Measurements from ENCODE around the gene LARP1.

GRCh38 chr5:154837009-154837901 lies 82.1 kb downstream of the LARP1 start:
- TF ChIP-seq CTCF (IDR thresholded peaks at IDR 0.05) (no peak), POLR2A (IDR thresholded peaks at IDR 0.05) (no peak)
